Measurements from ENCODE around the gene AP2S1.

The AP2S1 gene

DNA sequence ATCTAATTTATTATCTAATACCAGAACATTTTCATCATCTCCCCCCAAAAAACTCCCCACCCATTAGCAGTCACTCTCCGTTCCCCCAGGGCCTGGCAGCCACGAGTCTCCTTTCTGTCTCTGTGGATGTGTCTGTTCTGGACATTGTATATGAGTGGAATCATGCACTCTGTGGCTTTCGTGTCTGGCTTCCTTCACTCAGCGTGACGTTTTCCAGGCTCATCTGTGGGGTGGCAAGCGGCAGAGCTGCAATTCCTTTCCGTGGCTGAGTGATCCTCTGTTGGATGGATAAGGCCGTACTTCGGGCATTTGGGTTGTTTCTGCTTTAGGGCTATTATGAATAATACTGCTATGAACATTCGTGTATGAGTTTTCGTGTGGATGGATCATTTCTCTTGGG lies 3.1 kb downstream of the AP2S1 start:
- Histone ChIP-seq H3K4me1 (ENCODE audit: insufficient read depth, insufficient read length) (peaks cover 7% of the 10 kb centered on the region), H3K9ac (ENCODE audit: insufficient read length, low read depth) (no peak overlapping the region), H3K27me3 (ENCODE audit: insufficient read depth, insufficient read length) (no peaks in the 10 kb centered on the region), H3K4me3 (ENCODE audit: insufficient read length, low read depth) (no peak overlapping the region), H3K9me3 (ENCODE audit: insufficient read depth, low read length) (no peaks in the 10 kb centered on the region), H3K36me3 (ENCODE audit: insufficient read depth, insufficient read length, low read length) (peaks cover 38% of the 10 kb centered on the region)
- no peak for DNase-seq (ENCODE audit: low read depth, low spot score)
- TF ChIP-seq SUZ12 (IDR thresholded peaks at IDR 0.05; ENCODE audit: extremely low read depth, insufficient read depth, insufficient read length), result no peak
- TF ChIP-seq YY1 (IDR thresholded peaks at IDR 0.05; ENCODE audit: insufficient read depth, insufficient read length), result no peak
- TF ChIP-seq ZNF274 (IDR thresholded peaks at IDR 0.05; ENCODE audit: low read depth, low read length), result no peak

DNA sequence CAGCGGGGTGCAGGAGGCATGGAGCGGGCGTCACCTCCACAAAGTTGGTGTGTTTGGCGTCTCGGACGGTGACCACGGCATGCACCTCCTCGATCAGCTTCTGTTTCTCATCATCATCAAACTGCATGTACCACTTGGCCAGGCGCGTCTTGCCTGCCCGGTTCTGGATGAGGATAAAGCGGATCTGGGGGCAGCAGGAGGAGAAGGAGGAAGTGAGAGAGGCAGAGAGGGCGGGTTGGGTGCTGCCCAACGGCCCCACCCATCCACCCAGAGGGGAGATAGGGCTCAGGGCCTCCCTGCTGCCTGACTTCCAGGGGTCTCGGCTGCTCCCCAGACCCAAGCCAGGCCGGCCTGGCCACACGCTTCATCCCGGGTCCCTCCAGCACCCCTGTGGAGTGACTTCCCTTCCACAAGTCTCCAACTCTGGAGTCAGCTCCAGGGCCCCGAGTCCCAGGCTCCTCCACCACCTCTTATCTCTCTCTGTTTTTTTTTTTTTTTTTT lies 4.6 kb downstream of the AP2S1 start:
- H3K9me3 ChIP-seq (ENCODE audit: insufficient read depth, low read length), result no peaks in the 10 kb centered on the region
- H3K4me3 ChIP-seq (ENCODE audit: insufficient read length, low read depth), result no peak overlapping the region
- no peak for DNase-seq (ENCODE audit: low read depth, low spot score)

GRCh38 chr19:46844067-46844489 lies 6.6 kb downstream of the AP2S1 start:
- Histone ChIP-seq H3K9me3 (ENCODE audit: insufficient read depth, low read length) (no peaks in the 10 kb centered on the region), H3K4me1 (ENCODE audit: insufficient read depth, insufficient read length) (peaks cover 10% of the 10 kb centered on the region), H3K4me3 (ENCODE audit: insufficient read length, low read depth) (no peak overlapping the region), H3K9ac (ENCODE audit: insufficient read length, low read depth) (no peak overlapping the region), H3K36me3 (ENCODE audit: insufficient read depth, insufficient read length, low read length) (peaks cover 62% of the 10 kb centered on the region), H3K27me3 (ENCODE audit: insufficient read depth, insufficient read length) (no peaks in the 10 kb centered on the region)
- no peak for DNase-seq (ENCODE audit: low read depth, low spot score)
- TF ChIP-seq YY1 (IDR thresholded peaks at IDR 0.05; ENCODE audit: insufficient read depth, insufficient read length), result no peak
- no peak for TF ChIP-seq SUZ12 (IDR thresholded peaks at IDR 0.05; ENCODE audit: extremely low read depth, insufficient read depth, insufficient read length)
- no peak for TF ChIP-seq ZNF274 (IDR thresholded peaks at IDR 0.05; ENCODE audit: low read depth, low read length)

More for the DNA sequence above, 4.6 kb downstream of the AP2S1 start:
- Histone ChIP-seq H3K36me3 (ENCODE audit: insufficient read depth, insufficient read length, low read length) (peaks cover 50% of the 10 kb centered on the region), H3K4me1 (ENCODE audit: insufficient read depth, insufficient read length) (peaks cover 10% of the 10 kb centered on the region), H3K9ac (ENCODE audit: insufficient read length, low read depth) (no peak overlapping the region), H3K27me3 (ENCODE audit: insufficient read depth, insufficient read length) (no peaks in the 10 kb centered on the region)
- TF ChIP-seq SUZ12 (IDR thresholded peaks at IDR 0.05; ENCODE audit: extremely low read depth, insufficient read depth, insufficient read length) (no peak), ZNF274 (IDR thresholded peaks at IDR 0.05; ENCODE audit: low read depth, low read length) (no peak), YY1 (IDR thresholded peaks at IDR 0.05; ENCODE audit: insufficient read depth, insufficient read length) (no peak)

GRCh38 chr19:46842791-46843190 lies 7.9 kb downstream of the AP2S1 start:
- no peak for DNase-seq (ENCODE audit: low read depth, low spot score)
- H3K4me3 ChIP-seq (ENCODE audit: insufficient read length, low read depth), result no peak overlapping the region
- peaks cover 10% of the 10 kb centered on the region for H3K4me1 ChIP-seq (ENCODE audit: insufficient read depth, insufficient read length)
- H3K9me3 ChIP-seq (ENCODE audit: insufficient read depth, low read length), result no peaks in the 10 kb centered on the region
- no peak for TF ChIP-seq SUZ12 (IDR thresholded peaks at IDR 0.05; ENCODE audit: extremely low read depth, insufficient read depth, insufficient read length)
- no peak for TF ChIP-seq YY1 (IDR thresholded peaks at IDR 0.05; ENCODE audit: insufficient read depth, insufficient read length)
- TF ChIP-seq ZNF274 (IDR thresholded peaks at IDR 0.05; ENCODE audit: low read depth, low read length), result no peak
- H3K9ac ChIP-seq (ENCODE audit: insufficient read length, low read depth), result no peak overlapping the region
- peaks cover 59% of the 10 kb centered on the region for H3K36me3 ChIP-seq (ENCODE audit: insufficient read depth, insufficient read length, low read length)
- H3K27me3 ChIP-seq (ENCODE audit: insufficient read depth, insufficient read length), result no peaks in the 10 kb centered on the region

DNA sequence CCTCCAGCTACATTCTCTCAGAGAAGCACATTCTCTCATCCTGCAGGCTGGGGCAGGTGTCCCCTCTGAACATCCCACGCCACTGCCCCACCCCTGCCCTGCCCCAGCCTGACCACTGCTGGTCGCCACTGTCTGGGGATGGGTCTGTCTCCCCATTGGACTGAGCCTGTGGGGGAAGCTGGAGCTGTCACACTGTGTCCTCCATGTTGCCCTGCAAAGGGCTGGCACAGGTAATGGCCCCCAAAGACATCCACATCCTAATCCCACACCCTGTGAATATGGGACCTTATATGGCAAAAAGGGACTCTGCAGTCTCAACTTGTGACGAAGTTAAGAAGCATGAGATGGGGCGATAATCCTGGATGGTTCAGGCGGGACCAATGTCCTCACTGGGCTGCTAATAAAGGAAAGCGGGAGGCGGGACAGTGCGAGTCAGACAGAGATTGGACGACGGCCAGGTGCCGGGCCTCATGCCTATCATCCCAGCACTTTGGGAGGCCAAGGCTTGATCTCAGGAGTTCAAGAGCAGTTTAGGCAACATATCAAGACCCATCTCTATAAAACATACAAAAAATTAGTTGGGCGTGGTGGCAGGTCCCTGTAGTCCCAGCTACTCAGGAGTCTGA lies 9.1 kb downstream of the AP2S1 start:
- peaks cover 60% of the 10 kb centered on the region for H3K36me3 ChIP-seq (ENCODE audit: insufficient read depth, insufficient read length, low read length)
- H3K4me3 ChIP-seq (ENCODE audit: insufficient read length, low read depth), result no peak overlapping the region
- TF ChIP-seq SUZ12 (IDR thresholded peaks at IDR 0.05; ENCODE audit: extremely low read depth, insufficient read depth, insufficient read length) (no peak), ZNF274 (IDR thresholded peaks at IDR 0.05; ENCODE audit: low read depth, low read length) (no peak), YY1 (IDR thresholded peaks at IDR 0.05; ENCODE audit: insufficient read depth, insufficient read length) (no peak)
- H3K9ac ChIP-seq (ENCODE audit: insufficient read length, low read depth), result no peak overlapping the region
- H3K27me3 ChIP-seq (ENCODE audit: insufficient read depth, insufficient read length), result no peaks in the 10 kb centered on the region
- H3K9me3 ChIP-seq (ENCODE audit: insufficient read depth, low read length), result no peaks in the 10 kb centered on the region
- H3K4me1 ChIP-seq (ENCODE audit: insufficient read depth, insufficient read length), result peaks cover 10% of the 10 kb centered on the region
- no peak for DNase-seq (ENCODE audit: low read depth, low spot score)

DNA sequence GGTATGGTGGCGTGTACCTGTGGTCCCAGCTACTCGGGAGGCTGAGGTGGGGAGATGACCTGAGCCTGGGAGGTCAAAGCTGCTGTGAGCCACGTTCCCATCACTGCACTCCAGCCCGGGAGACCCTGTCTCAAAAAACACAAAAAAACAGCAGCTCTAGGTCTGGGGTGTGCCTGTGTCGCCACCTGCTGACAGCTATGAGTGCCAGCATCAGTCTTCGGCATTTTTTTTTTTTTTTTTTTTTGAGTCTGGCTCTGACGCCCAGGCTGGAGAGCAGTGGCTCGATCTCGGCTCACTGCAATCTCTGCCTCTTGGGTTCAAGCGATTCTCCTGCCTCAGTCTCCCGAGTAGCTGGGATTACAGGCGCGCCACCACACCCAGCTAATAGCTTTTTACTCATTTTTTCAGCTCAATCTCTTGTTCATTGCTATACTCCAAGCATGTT lies 10.1 kb downstream of the AP2S1 start:
- Histone ChIP-seq H3K9me3 (ENCODE audit: insufficient read depth, low read length) (no peaks in the 10 kb centered on the region), H3K36me3 (ENCODE audit: insufficient read depth, insufficient read length, low read length) (peaks cover 61% of the 10 kb centered on the region), H3K9ac (ENCODE audit: insufficient read length, low read depth) (no peak overlapping the region), H3K27me3 (ENCODE audit: insufficient read depth, insufficient read length) (no peaks in the 10 kb centered on the region), H3K4me1 (ENCODE audit: insufficient read depth, insufficient read length) (peaks cover 8% of the 10 kb centered on the region), H3K4me3 (ENCODE audit: insufficient read length, low read depth) (no peak overlapping the region)
- TF ChIP-seq ZNF274 (IDR thresholded peaks at IDR 0.05; ENCODE audit: low read depth, low read length), result no peak
- no peak for TF ChIP-seq YY1 (IDR thresholded peaks at IDR 0.05; ENCODE audit: insufficient read depth, insufficient read length)
- no peak for TF ChIP-seq SUZ12 (IDR thresholded peaks at IDR 0.05; ENCODE audit: extremely low read depth, insufficient read depth, insufficient read length)
- DNase-seq (ENCODE audit: low read depth, low spot score), result no peak

- TF ChIP-seq ZNF274 (IDR thresholded peaks at IDR 0.05; ENCODE audit: low read depth, low read length), result no peak
- TF ChIP-seq YY1 (IDR thresholded peaks at IDR 0.05; ENCODE audit: insufficient read depth, insufficient read length), result no peak
- TF ChIP-seq SUZ12 (IDR thresholded peaks at IDR 0.05; ENCODE audit: extremely low read depth, insufficient read depth, insufficient read length), result no peak
- Histone ChIP-seq H3K4me3 (ENCODE audit: insufficient read length, low read depth) (no peak overlapping the region), H3K9ac (ENCODE audit: insufficient read length, low read depth) (no peak overlapping the region), H3K4me1 (ENCODE audit: insufficient read depth, insufficient read length) (peaks cover 8% of the 10 kb centered on the region), H3K36me3 (ENCODE audit: insufficient read depth, insufficient read length, low read length) (peaks cover 60% of the 10 kb centered on the region), H3K9me3 (ENCODE audit: insufficient read depth, low read length) (no peaks in the 10 kb centered on the region), H3K27me3 (ENCODE audit: insufficient read depth, insufficient read length) (no peaks in the 10 kb centered on the region)
- DNase-seq (ENCODE audit: low read depth, low spot score), result no peak
These were observed 10.7 kb downstream of the AP2S1 start for GRCh38 chr19:46839752-46840497.
